H9 (cell line): ENCODE results near the gene FTO. TPM values are rescaled to one million over a fixed set of nuclear protein-coding genes. Genes with fewer than 3 reads are reported as not detected.

Source experiments
- DNase-seq: peaks from one replicate; pipeline ENCODE4 v3.0.0-alpha.2; 2017
- H2AFZ ChIP-seq: one replicate; pipeline ENCODE4 v1.6.1; 2013; ENCODE audit warnings: mild to moderate bottlenecking, low read length, control low read depth, moderate library complexity
- H2AK5ac ChIP-seq: 2 replicates; pipeline ENCODE4 v1.6.1; 2013; ENCODE audit warnings: low read length, control low read depth, mixed read lengths; ENCODE audit not compliant: insufficient read length
- H2BK120ac ChIP-seq: one replicate; pipeline ENCODE4 v1.6.1; 2013; ENCODE audit warnings: low read depth, mild to moderate bottlenecking, low read length, control low read depth, inconsistent platforms; ENCODE audit not compliant: poor library complexity, severe bottlenecking
- H2BK12ac ChIP-seq: 2 replicates; pipeline ENCODE4 v1.6.1; 2013; ENCODE audit warnings: low read length, control low read depth, mixed read lengths, low read depth; ENCODE audit not compliant: insufficient read length
- H2BK15ac ChIP-seq: 2 replicates; pipeline ENCODE4 v1.6.1; 2013; ENCODE audit warnings: low read depth, low read length, control low read depth
- H2BK20ac ChIP-seq: one replicate; pipeline ENCODE4 v1.6.1; 2013; ENCODE audit warnings: low read depth, mild to moderate bottlenecking, low read length, control low read depth, inconsistent platforms; ENCODE audit not compliant: poor library complexity, severe bottlenecking
- H2BK5ac ChIP-seq: 2 replicates; pipeline ENCODE4 v1.6.1; 2013; ENCODE audit warnings: low read length, control low read depth, mixed read lengths; ENCODE audit not compliant: insufficient read length
- H3K14ac ChIP-seq: 2 replicates; pipeline ENCODE4 v1.6.1; 2013; ENCODE audit warnings: low read length, control low read depth; ENCODE audit not compliant: insufficient read depth
- H3K18ac ChIP-seq: 2 replicates; pipeline ENCODE4 v1.6.1; 2013; ENCODE audit warnings: low read depth, mild to moderate bottlenecking, mixed read lengths, low read length, control low read depth; ENCODE audit not compliant: insufficient read length
- H3K23ac ChIP-seq: 2 replicates; pipeline ENCODE4 v1.6.1; 2013; ENCODE audit warnings: low read length, control low read depth, mixed read lengths, low read depth; ENCODE audit not compliant: insufficient read length
- H3K23me2 ChIP-seq: 2 replicates; pipeline ENCODE4 v1.6.1; 2013; ENCODE audit warnings: low read depth, mild to moderate bottlenecking, mixed read lengths, low read length, control low read depth; ENCODE audit not compliant: insufficient read length, poor library complexity, severe bottlenecking
- H3K27ac ChIP-seq: 2 replicates; pipeline ENCODE4 v1.5.1; 2013; ENCODE audit warnings: low read length, control low read depth, mixed read lengths, low read depth; ENCODE audit not compliant: insufficient read length
- H3K27me3 ChIP-seq: 2 replicates; pipeline ENCODE4 v1.6.1; 2013; ENCODE audit warnings: low read length, control low read depth, inconsistent platforms; ENCODE audit not compliant: insufficient read depth
- H3K4ac ChIP-seq: 2 replicates; pipeline ENCODE4 v1.6.1; 2013; ENCODE audit warnings: low read depth, mild to moderate bottlenecking, control low read depth, inconsistent platforms, low read length, moderate library complexity
- H3K4me1 ChIP-seq: 2 replicates; pipeline ENCODE4 v1.6.1; 2013; ENCODE audit warnings: low read length, control low read depth, inconsistent platforms; ENCODE audit not compliant: insufficient read depth
- H3K4me2 ChIP-seq: 2 replicates; pipeline ENCODE4 v1.6.1; 2013; ENCODE audit warnings: low read length, control low read depth, mixed read lengths; ENCODE audit not compliant: insufficient read length, insufficient read depth
- H3K56ac ChIP-seq: 2 replicates; pipeline ENCODE4 v1.6.1; 2013; ENCODE audit warnings: low read depth, mild to moderate bottlenecking, mixed read lengths, low read length, control low read depth; ENCODE audit not compliant: insufficient read length
- H3K79me1 ChIP-seq: 2 replicates; pipeline ENCODE4 v1.6.1; 2013; ENCODE audit warnings: low read depth, mild to moderate bottlenecking, moderate library complexity, low read length, control low read depth, inconsistent platforms; ENCODE audit not compliant: insufficient read depth, poor library complexity, severe bottlenecking
- H3K79me2 ChIP-seq: 2 replicates; pipeline ENCODE4 v1.6.1; 2013; ENCODE audit warnings: low read length, control low read depth, inconsistent platforms; ENCODE audit not compliant: insufficient read depth
- H3K9ac ChIP-seq: 2 replicates; pipeline ENCODE4 v1.6.1; 2013; ENCODE audit warnings: low read length, control low read depth, mixed read lengths; ENCODE audit not compliant: insufficient read length; ENCODE audit errors: extremely low read depth
- H3K9me3 ChIP-seq: one replicate; pipeline ENCODE4 v1.6.1; 2013; ENCODE audit warnings: low read depth, low read length, inconsistent platforms; ENCODE audit not compliant: control insufficient read depth
- H3T11ph ChIP-seq: one replicate; pipeline ENCODE4 v1.6.1; 2013; ENCODE audit warnings: mild to moderate bottlenecking, low read length, control low read depth, inconsistent platforms
- H4K20me1 ChIP-seq: one replicate; pipeline ENCODE4 v1.6.1; 2013; ENCODE audit not compliant: control insufficient read depth, insufficient read length, insufficient read depth
- H4K5ac ChIP-seq: 2 replicates; pipeline ENCODE4 v1.6.1; 2013; ENCODE audit warnings: low read depth, mild to moderate bottlenecking, mixed read lengths, low read length, control low read depth; ENCODE audit not compliant: insufficient read length
- H4K8ac ChIP-seq: replicated peaks from 2 replicates; pipeline ENCODE4 v1.6.1; 2013; ENCODE audit warnings: low read length, control low read depth, mixed read lengths, low read depth; ENCODE audit not compliant: insufficient read length
- H4K91ac ChIP-seq: 2 replicates; pipeline ENCODE4 v1.6.1; 2013; ENCODE audit warnings: low read depth, mild to moderate bottlenecking, moderate library complexity, mixed read lengths, low read length, control low read depth; ENCODE audit not compliant: insufficient read length
- H3K27ac Mint-ChIP-seq, 3 experiments: 2 replicates in 2 of 3; 3 replicates in 1 of 3; pipeline ENCODE4 v1.8.0; 2020 to 2021; ENCODE audit warnings: mixed read lengths in 3 of 3, mild to moderate bottlenecking in 1 of 3, moderate library complexity in 1 of 3
- H3K27me3 Mint-ChIP-seq: 2 replicates; pipeline ENCODE4 v1.8.0; 2021; ENCODE audit warnings: low read depth, mild to moderate bottlenecking, moderate library complexity, mixed read lengths
- H3K36me3 Mint-ChIP-seq, 3 experiments: 2 replicates in 2 of 3; 3 replicates in 1 of 3; pipeline ENCODE4 v1.8.0; 2020 to 2021; ENCODE audit warnings: low read depth in 3 of 3, mixed read lengths in 3 of 3; ENCODE audit not compliant: insufficient read depth in 1 of 3
- H3K4me1 Mint-ChIP-seq, 2 experiments: 2 replicates each; pipeline ENCODE4 v1.8.0; 2020; ENCODE audit warnings: mixed read lengths in 2 of 2
- H3K4me3 Mint-ChIP-seq, 2 experiments: 2 replicates in 1 of 2; 3 replicates in 1 of 2; pipeline ENCODE4 v1.8.0; 2020 to 2021; ENCODE audit warnings: mild to moderate bottlenecking in 2 of 2, mixed read lengths in 2 of 2, moderate library complexity in 1 of 2
- H3K9me3 Mint-ChIP-seq, 2 experiments: 2 replicates in 1 of 2; 3 replicates in 1 of 2; pipeline ENCODE4 v1.8.0; 2020; ENCODE audit warnings: mild to moderate bottlenecking in 2 of 2, mixed read lengths in 2 of 2, moderate library complexity in 1 of 2
- WGBS: extraction: QIAGEN DNeasy Blood & Tissue Kit; methylation state at CpG from one replicate; pipeline ENCODE4 v1.1.7; 2013; ENCODE audit warnings: missing lambda C conversion rate, low lambda C conversion rate, mixed read lengths; ENCODE audit not compliant: insufficient read length; ENCODE audit errors: extremely low coverage; 5-methylcytosine and 5-hydroxymethylcytosine counted together
- total RNA-seq: library from RNA; stranded (reverse); gene quantifications from 2 replicates; pipeline ENCODE4 v1.2.1, GENCODE V29; 2021
- TF ChIP-seq, protein P1 (sequence below): fragments of 200-600 bp; sonication (generic); conservative IDR thresholded peaks from 3 replicates; pipeline ENCODE4 v1.8.0; 2021; ENCODE audit warnings: antibody characterized with exemption, mild to moderate bottlenecking

Gene FTO
- total RNA-seq, 1 experiment from 2014 or later: 67.9 TPM

DNA sequence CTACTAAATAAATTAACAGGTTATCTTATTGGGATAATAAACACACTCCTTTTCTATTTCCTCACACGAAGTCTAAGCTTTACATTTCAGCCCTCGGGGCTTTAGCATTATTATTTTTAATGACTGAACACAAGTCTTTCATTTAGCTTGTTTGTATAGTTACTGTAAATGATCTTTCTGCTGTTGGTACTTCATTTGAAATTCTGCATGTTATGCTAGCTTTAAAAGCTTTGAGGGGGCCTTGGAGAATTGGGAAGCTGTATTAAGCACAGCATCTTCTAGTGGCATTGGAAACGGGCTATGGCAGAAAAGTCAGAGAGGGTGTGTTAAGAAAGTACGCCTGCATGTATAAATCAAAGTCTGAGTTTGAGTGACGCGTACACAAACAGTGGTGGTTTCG, 243.7 kb downstream of the FTO start:
- Histone ChIP-seq H3K9ac (no peak overlapping the region), H3K79me2 (no peaks in the 10 kb centered on the region; the same call in 1 of the 2 replicates)
- no CpG with 5 or more reads among the region's 7 CpGs for WGBS

More for the DNA sequence above, 243.7 kb downstream of the FTO start:
- Mint-ChIP-seq H3K9me3 (no peaks in the 10 kb centered on the region), H3K27ac (0 out of 7 replicates have a peak overlapping the region, but pooled peaks of 1 of the 3 experiments have one; percentile 7), H3K4me3 (no peak overlapping the region), H3K27me3 (no peaks in the 10 kb centered on the region), H3K36me3 (no peaks in the 10 kb centered on the region), H3K4me1 (0 out of 4 replicates have a peak, but pooled peaks cover 0 to 3% of the 10 kb centered on the region in 2 experiments)
- no peak overlapping the region for H3K4ac ChIP-seq
- H3K79me1 ChIP-seq: no peaks in the 10 kb centered on the region
- TF ChIP-seq, protein P1, sequence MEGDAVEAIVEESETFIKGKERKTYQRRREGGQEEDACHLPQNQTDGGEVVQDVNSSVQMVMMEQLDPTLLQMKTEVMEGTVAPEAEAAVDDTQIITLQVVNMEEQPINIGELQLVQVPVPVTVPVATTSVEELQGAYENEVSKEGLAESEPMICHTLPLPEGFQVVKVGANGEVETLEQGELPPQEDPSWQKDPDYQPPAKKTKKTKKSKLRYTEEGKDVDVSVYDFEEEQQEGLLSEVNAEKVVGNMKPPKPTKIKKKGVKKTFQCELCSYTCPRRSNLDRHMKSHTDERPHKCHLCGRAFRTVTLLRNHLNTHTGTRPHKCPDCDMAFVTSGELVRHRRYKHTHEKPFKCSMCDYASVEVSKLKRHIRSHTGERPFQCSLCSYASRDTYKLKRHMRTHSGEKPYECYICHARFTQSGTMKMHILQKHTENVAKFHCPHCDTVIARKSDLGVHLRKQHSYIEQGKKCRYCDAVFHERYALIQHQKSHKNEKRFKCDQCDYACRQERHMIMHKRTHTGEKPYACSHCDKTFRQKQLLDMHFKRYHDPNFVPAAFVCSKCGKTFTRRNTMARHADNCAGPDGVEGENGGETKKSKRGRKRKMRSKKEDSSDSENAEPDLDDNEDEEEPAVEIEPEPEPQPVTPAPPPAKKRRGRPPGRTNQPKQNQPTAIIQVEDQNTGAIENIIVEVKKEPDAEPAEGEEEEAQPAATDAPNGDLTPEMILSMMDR: no peak
- H2BK15ac ChIP-seq: no peak overlapping the region
- no peaks in the 10 kb centered on the region for H3K4me1 ChIP-seq
- H4K5ac ChIP-seq: no peak overlapping the region
- no peak for DNase-seq
- H2AFZ ChIP-seq: no peak overlapping the region
- H3K23ac ChIP-seq: no peak overlapping the region
- no peak overlapping the region for H2AK5ac ChIP-seq
- H2BK20ac ChIP-seq: no peak overlapping the region
- no peak overlapping the region for H4K91ac ChIP-seq
- no peaks in the 10 kb centered on the region for H3K27me3 ChIP-seq
- H3K4me2 ChIP-seq: no peak overlapping the region
- no peak overlapping the region for H3K18ac ChIP-seq
- H4K8ac ChIP-seq: no peak overlapping the region
- H3K9me3 ChIP-seq: no peaks in the 10 kb centered on the region
- H3K56ac ChIP-seq: no peak overlapping the region
- H4K20me1 ChIP-seq: no peaks in the 10 kb centered on the region
- no peaks in the 10 kb centered on the region for H3K23me2 ChIP-seq
- H2BK12ac ChIP-seq: no peak overlapping the region
- no peak overlapping the region for H3K14ac ChIP-seq
- no peak overlapping the region for H2BK120ac ChIP-seq
- no peak overlapping the region for H2BK5ac ChIP-seq
- H3K27ac ChIP-seq: no peak overlapping the region
- no peak overlapping the region for H3T11ph ChIP-seq
